ENCODE results near the gene PDE3A. TPM values are rescaled to one million over a fixed set of nuclear protein-coding genes. Genes with fewer than 3 reads are reported as not detected.

The PDE3A gene
- total RNA-seq, 2 experiments from 2014 or later, result not detected

- H3K4me1 ChIP-seq (ENCODE audit: insufficient read depth, low read length, poor library complexity, severe bottlenecking), result no peaks in the 10 kb centered on the region
- no peak overlapping the region for H3K27ac ChIP-seq (ENCODE audit: low read depth, low read length, poor library complexity, severe bottlenecking)
- H3K79me2 ChIP-seq (ENCODE audit: insufficient read depth, low read depth, low read length), result no peaks in the 10 kb centered on the region
- no peak overlapping the region for H2AFZ ChIP-seq (ENCODE audit: low read length)
- H3K9me3 ChIP-seq (ENCODE audit: low read length), result no peaks in the 10 kb centered on the region
- H3K4me3 ChIP-seq (ENCODE audit: low read depth, low read length, poor library complexity, severe bottlenecking), result no peak overlapping the region
- no peaks in the 10 kb centered on the region for H3K9me2 ChIP-seq (ENCODE audit: insufficient read depth, low read length)
- BruUV-seq (replicated peaks), result no TSS peak
- CTCF ChIA-PET (ENCODE audit: unreplicated experiment), result no interaction called here
- no peaks in the 10 kb centered on the region for H3K36me3 ChIP-seq (ENCODE audit: insufficient read depth, low read length)
- DNase-seq (ENCODE audit: low spot score), result no peak
- POLR2A ChIA-PET, result no interaction called here
- intact Hi-C loops (cut with micrococcal nuclease; ENCODE audit: unreplicated experiment), result no loop called here
- TF ChIP-seq, protein P1, sequence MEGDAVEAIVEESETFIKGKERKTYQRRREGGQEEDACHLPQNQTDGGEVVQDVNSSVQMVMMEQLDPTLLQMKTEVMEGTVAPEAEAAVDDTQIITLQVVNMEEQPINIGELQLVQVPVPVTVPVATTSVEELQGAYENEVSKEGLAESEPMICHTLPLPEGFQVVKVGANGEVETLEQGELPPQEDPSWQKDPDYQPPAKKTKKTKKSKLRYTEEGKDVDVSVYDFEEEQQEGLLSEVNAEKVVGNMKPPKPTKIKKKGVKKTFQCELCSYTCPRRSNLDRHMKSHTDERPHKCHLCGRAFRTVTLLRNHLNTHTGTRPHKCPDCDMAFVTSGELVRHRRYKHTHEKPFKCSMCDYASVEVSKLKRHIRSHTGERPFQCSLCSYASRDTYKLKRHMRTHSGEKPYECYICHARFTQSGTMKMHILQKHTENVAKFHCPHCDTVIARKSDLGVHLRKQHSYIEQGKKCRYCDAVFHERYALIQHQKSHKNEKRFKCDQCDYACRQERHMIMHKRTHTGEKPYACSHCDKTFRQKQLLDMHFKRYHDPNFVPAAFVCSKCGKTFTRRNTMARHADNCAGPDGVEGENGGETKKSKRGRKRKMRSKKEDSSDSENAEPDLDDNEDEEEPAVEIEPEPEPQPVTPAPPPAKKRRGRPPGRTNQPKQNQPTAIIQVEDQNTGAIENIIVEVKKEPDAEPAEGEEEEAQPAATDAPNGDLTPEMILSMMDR (conservative IDR thresholded peaks at IDR 0.05; ENCODE audit: low read length), result no peak
- TF ChIP-seq EZH2phosphoT487 (IDR thresholded peaks at IDR 0.05; ENCODE audit: borderline replicate concordance, low read depth, low read length), result no peak
- H3K4me2 ChIP-seq (ENCODE audit: low read length), result no peak overlapping the region
- no peaks in the 10 kb centered on the region for H4K20me1 ChIP-seq (ENCODE audit: insufficient read depth, low read length)
Measured at GRCh38 chr12:20356048-20356447, 12.3 kb upstream of the PDE3A start.

DNA sequence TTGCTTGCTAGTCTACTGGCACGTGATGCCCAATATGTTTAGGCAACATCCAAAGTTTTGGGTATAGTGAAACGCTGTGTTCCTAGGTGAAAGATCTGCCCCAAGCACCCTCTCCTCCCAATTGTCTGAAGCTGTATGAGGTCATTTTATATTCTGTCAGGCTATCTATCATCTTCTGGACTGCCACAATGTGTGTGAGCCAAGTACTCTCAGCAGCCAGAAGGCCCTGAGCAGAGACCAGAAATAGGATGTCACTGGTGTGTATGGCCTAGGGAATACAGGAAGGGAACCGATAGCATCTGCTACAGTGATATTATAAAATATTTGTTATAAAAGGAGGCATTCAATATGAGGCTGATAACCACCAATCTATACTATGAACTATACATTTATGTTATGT is 7.9 kb upstream of the PDE3A start:
- POLR2A ChIA-PET, result no interaction called here
- Histone ChIP-seq H3K4me3 (ENCODE audit: low read depth, low read length, poor library complexity, severe bottlenecking) (no peak overlapping the region), H3K79me2 (ENCODE audit: insufficient read depth, low read depth, low read length) (no peaks in the 10 kb centered on the region), H3K9me3 (ENCODE audit: low read length) (no peaks in the 10 kb centered on the region), H3K9me2 (ENCODE audit: insufficient read depth, low read length) (no peaks in the 10 kb centered on the region), H3K4me2 (ENCODE audit: low read length) (no peak overlapping the region), H3K27ac (ENCODE audit: low read depth, low read length, poor library complexity, severe bottlenecking) (no peak overlapping the region), H3K4me1 (ENCODE audit: insufficient read depth, low read length, poor library complexity, severe bottlenecking) (no peaks in the 10 kb centered on the region), H4K20me1 (ENCODE audit: insufficient read depth, low read length) (no peaks in the 10 kb centered on the region), H2AFZ (ENCODE audit: low read length) (no peak overlapping the region), H3K36me3 (ENCODE audit: insufficient read depth, low read length) (no peaks in the 10 kb centered on the region)
- no TSS peak for BruUV-seq (replicated peaks)
- no peak for TF ChIP-seq EZH2phosphoT487 (IDR thresholded peaks at IDR 0.05; ENCODE audit: borderline replicate concordance, low read depth, low read length)
- TF ChIP-seq, protein P1 (conservative IDR thresholded peaks at IDR 0.05; ENCODE audit: low read length), result no peak
- CTCF ChIA-PET (ENCODE audit: unreplicated experiment), result no interaction called here
- intact Hi-C loops (cut with micrococcal nuclease; ENCODE audit: unreplicated experiment), result no loop called here
- DNase-seq (ENCODE audit: low spot score), result no peak

DNA sequence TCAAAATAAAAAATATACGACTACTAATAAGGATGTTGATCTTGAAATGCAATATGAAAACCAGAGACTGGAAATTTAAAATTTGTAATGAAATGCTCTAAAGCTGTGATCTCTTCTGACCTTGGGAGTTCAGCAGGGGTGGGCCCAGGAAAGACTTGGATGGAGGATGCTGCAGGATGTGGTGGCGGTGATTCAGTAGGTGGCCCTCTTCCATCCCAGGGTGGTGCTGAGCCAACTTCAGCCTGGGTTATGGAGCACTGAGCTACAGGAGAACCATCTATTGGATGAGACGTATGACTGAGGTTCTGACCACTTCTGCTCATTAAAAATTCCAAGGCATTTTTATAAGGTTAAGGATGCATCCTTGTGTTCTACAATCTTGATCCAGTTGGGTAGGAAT is 6.9 kb upstream of the PDE3A start:
- Histone ChIP-seq H3K4me2 (ENCODE audit: low read length) (no peak overlapping the region), H3K79me2 (ENCODE audit: insufficient read depth, low read depth, low read length) (no peaks in the 10 kb centered on the region), H3K27ac (ENCODE audit: low read depth, low read length, poor library complexity, severe bottlenecking) (no peak overlapping the region), H3K36me3 (ENCODE audit: insufficient read depth, low read length) (no peaks in the 10 kb centered on the region), H3K9me3 (ENCODE audit: low read length) (no peaks in the 10 kb centered on the region), H3K9me2 (ENCODE audit: insufficient read depth, low read length) (no peaks in the 10 kb centered on the region), H3K4me1 (ENCODE audit: insufficient read depth, low read length, poor library complexity, severe bottlenecking) (no peaks in the 10 kb centered on the region), H2AFZ (ENCODE audit: low read length) (no peak overlapping the region), H3K4me3 (ENCODE audit: low read depth, low read length, poor library complexity, severe bottlenecking) (no peak overlapping the region), H4K20me1 (ENCODE audit: insufficient read depth, low read length) (no peaks in the 10 kb centered on the region)
- CTCF ChIA-PET (ENCODE audit: unreplicated experiment), result no interaction called here
- no peak for DNase-seq (ENCODE audit: low spot score)
- no TSS peak for BruUV-seq (replicated peaks)
- POLR2A ChIA-PET, result interaction anchor here (0.5 to 0.6 kb wide), 2 partner anchors 366 to 1347 kb away, joined by 3 to 4 read pairs; no protein-coding TSS in a partner anchor
- intact Hi-C loops (cut with micrococcal nuclease; ENCODE audit: unreplicated experiment), result no loop called here
- no peak for TF ChIP-seq EZH2phosphoT487 (IDR thresholded peaks at IDR 0.05; ENCODE audit: borderline replicate concordance, low read depth, low read length)
- TF ChIP-seq, protein P1 (conservative IDR thresholded peaks at IDR 0.05; ENCODE audit: low read length), result no peak
